Astrocyte (in vitro differentiated cells and primary cell): ENCODE results near the gene RANBP1.

Experiments used
- EZH2 ChIP-seq: IDR thresholded peaks from 2 replicates; pipeline ENCODE4 v1.6.1; 2012; ENCODE audit warnings: mild to moderate bottlenecking, low read length, inconsistent platforms; ENCODE audit not compliant: insufficient read depth
- TF ChIP-seq, protein P1 (sequence below): IDR thresholded peaks from 2 replicates; pipeline ENCODE4 v1.5.1; 2011; ENCODE audit warnings: low read depth, mild to moderate bottlenecking, inconsistent platforms, low read length, moderate library complexity; ENCODE audit not compliant: insufficient read depth

DNA sequence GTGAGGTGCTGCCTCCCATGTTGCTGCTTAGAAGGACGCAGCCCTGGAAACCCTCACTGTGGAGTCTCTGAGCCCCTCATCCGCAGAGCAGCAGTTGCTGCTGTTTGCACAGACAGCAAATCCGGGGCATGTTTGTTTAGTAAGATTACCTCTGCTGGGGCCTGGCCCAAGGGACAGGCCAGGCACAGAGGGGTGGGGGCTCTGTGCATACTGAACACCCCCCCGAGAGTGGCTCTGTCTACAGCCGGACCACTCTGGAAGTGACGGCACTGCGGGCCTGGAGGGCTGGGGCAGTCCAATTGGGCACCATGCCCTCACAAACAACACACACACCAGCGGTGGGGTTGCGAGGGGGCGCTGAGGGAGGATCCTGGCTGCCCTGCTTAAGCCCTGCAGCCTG is 57.9 kb downstream of the RANBP1 start:
- TF ChIP-seq EZH2, result no peak
- TF ChIP-seq, protein P1, sequence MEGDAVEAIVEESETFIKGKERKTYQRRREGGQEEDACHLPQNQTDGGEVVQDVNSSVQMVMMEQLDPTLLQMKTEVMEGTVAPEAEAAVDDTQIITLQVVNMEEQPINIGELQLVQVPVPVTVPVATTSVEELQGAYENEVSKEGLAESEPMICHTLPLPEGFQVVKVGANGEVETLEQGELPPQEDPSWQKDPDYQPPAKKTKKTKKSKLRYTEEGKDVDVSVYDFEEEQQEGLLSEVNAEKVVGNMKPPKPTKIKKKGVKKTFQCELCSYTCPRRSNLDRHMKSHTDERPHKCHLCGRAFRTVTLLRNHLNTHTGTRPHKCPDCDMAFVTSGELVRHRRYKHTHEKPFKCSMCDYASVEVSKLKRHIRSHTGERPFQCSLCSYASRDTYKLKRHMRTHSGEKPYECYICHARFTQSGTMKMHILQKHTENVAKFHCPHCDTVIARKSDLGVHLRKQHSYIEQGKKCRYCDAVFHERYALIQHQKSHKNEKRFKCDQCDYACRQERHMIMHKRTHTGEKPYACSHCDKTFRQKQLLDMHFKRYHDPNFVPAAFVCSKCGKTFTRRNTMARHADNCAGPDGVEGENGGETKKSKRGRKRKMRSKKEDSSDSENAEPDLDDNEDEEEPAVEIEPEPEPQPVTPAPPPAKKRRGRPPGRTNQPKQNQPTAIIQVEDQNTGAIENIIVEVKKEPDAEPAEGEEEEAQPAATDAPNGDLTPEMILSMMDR, result no peak
